Body of pancreas (tissue), 4 donors: Measurements from ENCODE around the gene TDRD7. TPM values are rescaled to one million over a fixed set of nuclear protein-coding genes. Genes with fewer than 3 reads are reported as not detected.

Experiments
- ATAC-seq: fragments of 150-250 bp; one replicate; pipeline ENCODE4 v1.9.1; 2016
- DNase-seq, 4 donors: peaks; one replicate each; pipeline ENCODE4 v3.0.0-alpha.2; 2019
- H3K27ac ChIP-seq, 4 donors: fragments of 200-600 bp; sonication (generic); 1 replicate in 3 of 4; 2 replicates in 1 of 4; pipeline versions ENCODE4 v1.5.1 to v1.6.1; 2016 to 2019; ENCODE audit warnings: mild to moderate bottlenecking in 1 of 4, mixed read lengths in 1 of 4, moderate library complexity in 1 of 4
- H3K27me3 ChIP-seq, 2 donors: fragments of 200-600 bp; sonication (generic); one replicate each; pipeline ENCODE4 v1.6.0; 2016; ENCODE audit warnings: mild to moderate bottlenecking in 1 of 2
- H3K36me3 ChIP-seq, 2 donors: fragments of 200-600 bp; sonication (generic); replicated peaks in 1 of 2; 2 replicates each; pipeline ENCODE4 v1.5.1; 2016; ENCODE audit warnings: low read depth in 2 of 2; ENCODE audit not compliant: insufficient read depth in 1 of 2
- H3K4me1 ChIP-seq: fragments of 200-600 bp; sonication (generic); one replicate; pipeline ENCODE4 v1.6.0; 2016
- H3K4me3 ChIP-seq, 2 donors: fragments of 200-600 bp; sonication (generic); 1 replicate in 1 of 2; 2 replicates in 1 of 2; pipeline ENCODE4 v1.5.1; 2016 to 2019
- H3K9me3 ChIP-seq, 3 donors: fragments of 200-600 bp; sonication (generic); 1 replicate in 2 of 3; 2 replicates in 1 of 3; pipeline ENCODE4 v1.5.1; 2016
- POLR2A ChIP-seq, 3 donors: fragments of 450-650 bp; IDR thresholded peaks; one replicate each; pipeline ENCODE4 v1.6.1; 2016; ENCODE audit warnings: antibody characterized with exemption in 3 of 3, mild to moderate bottlenecking in 2 of 3
- WGBS, 2 donors: methylation state at CpG; one replicate each; pipeline ENCODE4 v1.1.5; 2017; 5-methylcytosine and 5-hydroxymethylcytosine counted together
- intact Hi-C: fragments of 100-400 bp; cut with DNase I; formaldehyde crosslinking; loops from one replicate; pipeline ENCODE4 v1.15.1; 2023
- total RNA-seq, 2 donors: library from RNA; depleted of rRNA; stranded (reverse); fragments of >200 nt; gene quantifications; one replicate each; pipeline ENCODE4 v1.1.0, GENCODE V29; 2016
- TF ChIP-seq, protein P1 (sequence below), 7 experiments: fragments of 450-650 bp in 4 of 7; fragments of 200-600 bp in 3 of 7; sonication (generic) in 3 of 7; IDR thresholded peaks; one replicate each; pipeline ENCODE4 v1.5.1; 2016 to 2019; ENCODE audit warnings: antibody characterized with exemption in 7 of 7

The TDRD7 gene, protein sequence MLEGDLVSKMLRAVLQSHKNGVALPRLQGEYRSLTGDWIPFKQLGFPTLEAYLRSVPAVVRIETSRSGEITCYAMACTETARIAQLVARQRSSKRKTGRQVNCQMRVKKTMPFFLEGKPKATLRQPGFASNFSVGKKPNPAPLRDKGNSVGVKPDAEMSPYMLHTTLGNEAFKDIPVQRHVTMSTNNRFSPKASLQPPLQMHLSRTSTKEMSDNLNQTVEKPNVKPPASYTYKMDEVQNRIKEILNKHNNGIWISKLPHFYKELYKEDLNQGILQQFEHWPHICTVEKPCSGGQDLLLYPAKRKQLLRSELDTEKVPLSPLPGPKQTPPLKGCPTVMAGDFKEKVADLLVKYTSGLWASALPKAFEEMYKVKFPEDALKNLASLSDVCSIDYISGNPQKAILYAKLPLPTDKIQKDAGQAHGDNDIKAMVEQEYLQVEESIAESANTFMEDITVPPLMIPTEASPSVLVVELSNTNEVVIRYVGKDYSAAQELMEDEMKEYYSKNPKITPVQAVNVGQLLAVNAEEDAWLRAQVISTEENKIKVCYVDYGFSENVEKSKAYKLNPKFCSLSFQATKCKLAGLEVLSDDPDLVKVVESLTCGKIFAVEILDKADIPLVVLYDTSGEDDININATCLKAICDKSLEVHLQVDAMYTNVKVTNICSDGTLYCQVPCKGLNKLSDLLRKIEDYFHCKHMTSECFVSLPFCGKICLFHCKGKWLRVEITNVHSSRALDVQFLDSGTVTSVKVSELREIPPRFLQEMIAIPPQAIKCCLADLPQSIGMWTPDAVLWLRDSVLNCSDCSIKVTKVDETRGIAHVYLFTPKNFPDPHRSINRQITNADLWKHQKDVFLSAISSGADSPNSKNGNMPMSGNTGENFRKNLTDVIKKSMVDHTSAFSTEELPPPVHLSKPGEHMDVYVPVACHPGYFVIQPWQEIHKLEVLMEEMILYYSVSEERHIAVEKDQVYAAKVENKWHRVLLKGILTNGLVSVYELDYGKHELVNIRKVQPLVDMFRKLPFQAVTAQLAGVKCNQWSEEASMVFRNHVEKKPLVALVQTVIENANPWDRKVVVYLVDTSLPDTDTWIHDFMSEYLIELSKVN
- 1 to 10 TPM; 2.3 to 7.5 TPM for total RNA-seq

DNA sequence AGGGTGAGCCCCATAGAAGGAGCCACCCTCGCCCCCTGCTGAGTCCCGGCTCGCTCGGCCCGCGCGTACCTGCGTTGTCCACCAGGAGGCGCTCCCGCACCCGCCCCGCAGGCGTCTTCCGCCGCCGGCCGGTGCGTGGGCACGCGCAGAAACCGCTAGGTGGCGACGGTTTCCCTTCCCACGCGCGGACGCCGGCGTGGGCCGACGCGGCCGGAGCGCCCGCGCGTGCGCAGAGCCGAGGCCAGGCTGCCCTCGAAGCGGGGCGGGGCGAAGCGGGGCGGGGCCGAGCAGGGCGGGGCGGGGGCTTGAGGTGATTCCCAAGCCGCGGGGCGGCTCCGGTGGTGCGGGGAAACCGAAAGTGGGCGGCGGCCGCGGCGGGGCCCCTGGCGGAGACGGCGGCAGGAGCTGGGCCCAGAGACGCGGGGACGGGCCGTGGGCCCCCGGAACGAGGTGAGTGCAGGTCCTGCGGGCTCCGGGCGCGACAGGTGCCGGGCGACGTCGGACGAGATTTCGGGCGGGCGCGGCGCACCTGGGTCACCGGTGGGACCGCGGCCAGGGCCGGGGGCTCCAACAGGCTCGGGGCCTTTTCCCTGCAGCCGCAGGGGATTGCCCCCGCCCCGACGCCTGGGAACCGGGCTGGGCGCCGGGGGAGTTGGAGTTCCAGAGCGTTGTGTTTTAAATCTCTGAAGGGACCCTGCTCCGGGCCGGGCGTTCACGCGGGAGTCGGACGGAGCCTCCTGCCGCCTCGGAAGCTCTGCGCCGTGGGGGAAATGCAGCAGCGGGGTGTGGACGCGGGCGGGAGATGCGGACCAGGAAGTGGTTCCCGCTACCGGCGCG, at the start of gene TDRD7:
TSS of gene TDRD7 (plus strand) at position 308 of the 837 bp plus-strand sequence. CDS start 16,370 bp downstream, outside the sequence.
- H3K36me3 ChIP-seq: no peaks in the 10 kb centered on the region
- intact Hi-C loops: no loop called here
- H3K27me3 ChIP-seq: no peaks in the 10 kb centered on the region
- peak within 1 kb of the TSS; percentile 47 to 98 for H3K4me3 ChIP-seq
- H3K9me3 ChIP-seq: no peaks in the 10 kb centered on the region
- DNase-seq: peak; percentile 87 to 92 (median 90)
- H3K27ac ChIP-seq: peak within 1 kb of the TSS; percentile 55 to 90 (median 78)
- H3K4me1 ChIP-seq: peaks cover 30% of the 10 kb centered on the region
- peak; percentile 34 to 47 (median 46) for TF ChIP-seq POLR2A (IDR thresholded peaks at IDR 0.05)
- TF ChIP-seq, protein P1, sequence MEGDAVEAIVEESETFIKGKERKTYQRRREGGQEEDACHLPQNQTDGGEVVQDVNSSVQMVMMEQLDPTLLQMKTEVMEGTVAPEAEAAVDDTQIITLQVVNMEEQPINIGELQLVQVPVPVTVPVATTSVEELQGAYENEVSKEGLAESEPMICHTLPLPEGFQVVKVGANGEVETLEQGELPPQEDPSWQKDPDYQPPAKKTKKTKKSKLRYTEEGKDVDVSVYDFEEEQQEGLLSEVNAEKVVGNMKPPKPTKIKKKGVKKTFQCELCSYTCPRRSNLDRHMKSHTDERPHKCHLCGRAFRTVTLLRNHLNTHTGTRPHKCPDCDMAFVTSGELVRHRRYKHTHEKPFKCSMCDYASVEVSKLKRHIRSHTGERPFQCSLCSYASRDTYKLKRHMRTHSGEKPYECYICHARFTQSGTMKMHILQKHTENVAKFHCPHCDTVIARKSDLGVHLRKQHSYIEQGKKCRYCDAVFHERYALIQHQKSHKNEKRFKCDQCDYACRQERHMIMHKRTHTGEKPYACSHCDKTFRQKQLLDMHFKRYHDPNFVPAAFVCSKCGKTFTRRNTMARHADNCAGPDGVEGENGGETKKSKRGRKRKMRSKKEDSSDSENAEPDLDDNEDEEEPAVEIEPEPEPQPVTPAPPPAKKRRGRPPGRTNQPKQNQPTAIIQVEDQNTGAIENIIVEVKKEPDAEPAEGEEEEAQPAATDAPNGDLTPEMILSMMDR (IDR thresholded peaks at IDR 0.05): peak; percentile 88 to 100 (median 99)
- WGBS, 2 donors: 1% methylated on average over 18 to 64 of the region's 115 CpGs
- peak; percentile 96 for ATAC-seq

DNA sequence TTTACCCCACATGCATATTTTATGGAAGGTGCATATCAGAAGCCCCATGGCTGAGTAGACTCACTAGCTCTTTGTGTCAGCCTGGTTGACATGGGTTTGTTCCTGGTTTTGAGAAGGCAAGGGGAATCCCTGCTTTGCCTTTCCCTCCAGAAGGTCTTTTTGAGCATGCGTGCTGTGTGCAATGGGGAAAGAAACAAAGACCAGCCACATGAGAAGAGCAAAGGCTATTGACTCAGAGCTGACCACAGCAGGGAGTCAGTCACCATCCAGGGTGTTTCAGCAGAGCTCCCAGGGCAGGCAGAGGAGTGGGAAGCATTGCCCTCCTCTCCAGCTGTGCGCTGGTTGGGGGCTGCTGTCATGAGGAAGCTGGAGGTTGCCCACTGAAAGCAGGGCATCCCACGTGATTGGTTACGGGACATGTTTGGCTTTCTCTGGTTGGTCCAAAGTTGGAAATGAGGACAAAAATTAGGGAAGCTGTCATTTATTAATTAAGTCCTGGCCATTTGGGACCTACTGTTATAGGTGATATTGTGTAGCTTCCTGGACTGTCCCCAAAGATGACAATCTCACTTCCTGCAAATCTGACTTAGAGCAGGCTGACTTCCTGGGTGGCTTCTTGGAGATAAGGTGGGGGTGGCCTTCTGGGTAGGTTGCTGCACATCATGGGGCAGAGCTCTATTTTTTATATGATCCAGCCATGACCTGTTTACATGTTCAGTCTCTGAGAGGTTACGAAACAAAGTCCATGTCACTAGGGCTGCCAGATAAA, 48.9 kb upstream of the TDRD7 start:
- Histone ChIP-seq H3K36me3 (no peaks in the 10 kb centered on the region), H3K27me3 (no peaks in the 10 kb centered on the region), H3K4me3 (no peak overlapping the region), H3K9me3 (no peaks in the 10 kb centered on the region), H3K27ac (no peak overlapping the region), H3K4me1 (no peaks in the 10 kb centered on the region)
- DNase-seq: no peak
- TF ChIP-seq, protein P1 (IDR thresholded peaks at IDR 0.05): no peak
- no peak for TF ChIP-seq POLR2A (IDR thresholded peaks at IDR 0.05)
- no peak for ATAC-seq
- 96 to 97% methylated on average over 5 of the region's 5 CpGs for WGBS, 2 donors
- intact Hi-C loops: no loop called here

DNA sequence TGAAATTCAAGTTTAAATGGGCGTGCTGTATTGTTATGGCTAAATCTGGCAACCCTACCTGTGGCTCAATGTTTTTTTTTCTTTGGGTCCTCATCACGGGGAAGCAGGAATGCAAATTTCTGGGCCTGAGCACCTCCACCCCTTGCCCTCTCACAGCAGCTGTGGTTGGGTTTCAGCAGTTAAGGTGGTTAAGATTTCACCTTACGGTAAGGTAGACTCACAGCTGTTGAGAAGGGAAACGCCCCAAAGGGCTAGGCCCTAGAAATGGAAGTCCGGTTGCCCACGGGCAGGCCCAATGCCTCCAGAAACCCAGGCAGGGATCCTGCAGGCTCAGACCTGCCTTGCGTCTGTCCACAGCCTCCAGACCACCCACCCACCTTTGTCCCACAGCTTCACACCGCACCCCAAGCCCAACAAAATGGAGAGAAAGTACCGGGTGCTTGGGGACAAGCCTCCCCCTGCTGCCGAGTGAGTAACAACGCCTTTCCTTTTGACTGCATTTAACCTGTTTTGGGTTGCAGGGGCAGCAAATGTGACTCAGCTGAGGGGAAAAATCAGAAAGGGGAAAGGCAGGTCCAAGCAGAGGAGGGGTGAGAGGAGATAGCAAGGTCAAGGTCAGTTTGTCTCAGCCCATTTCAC, 48.1 kb upstream of the TDRD7 start:
- Histone ChIP-seq H3K4me3 (no peak overlapping the region), H3K27ac (no peak overlapping the region), H3K36me3 (no peaks in the 10 kb centered on the region), H3K27me3 (no peaks in the 10 kb centered on the region), H3K4me1 (no peaks in the 10 kb centered on the region), H3K9me3 (no peaks in the 10 kb centered on the region)
- no peak for ATAC-seq
- WGBS, 2 donors: 87 to 92% methylated on average over 11 of the region's 11 CpGs
- no peak for TF ChIP-seq POLR2A (IDR thresholded peaks at IDR 0.05)
- TF ChIP-seq, protein P1 (IDR thresholded peaks at IDR 0.05): no peak
- DNase-seq: no peak
- intact Hi-C loops: no loop called here
